Heart right ventricle (tissue), 16 donors: ENCODE measurements around the gene LIN9. TPM values are rescaled to one million over a fixed set of nuclear protein-coding genes. Genes with fewer than 3 reads are reported as not detected.

Experiments used
- ATAC-seq, 8 donors: fragments of 200-7000 bp; cut with Tn5 transposase; one replicate each; pipeline ENCODE4 v1.9.1; 2020; ENCODE audit warnings: mild to moderate bottlenecking in 8 of 8, moderate library complexity in 8 of 8, moderate number of reproducible peaks in 1 of 8
- DNase-seq, 2 donors: peaks; one replicate each; pipeline ENCODE4 v3.0.0-alpha.2; 2020
- H3K27ac ChIP-seq, 10 donors: fragments of 200-600 bp; sonication (generic) in 2 of 10; one replicate each; pipeline versions ENCODE4 v1.5.0 to v1.8.0; 2020 to 2022; ENCODE audit warnings: mild to moderate bottlenecking in 3 of 10
- H3K27me3 ChIP-seq, 7 donors: fragments of 200-600 bp; one replicate each; pipeline ENCODE4 v1.8.0; 2021 to 2022; ENCODE audit warnings: mild to moderate bottlenecking in 2 of 7
- H3K36me3 ChIP-seq, 9 donors: fragments of 200-600 bp; sonication (generic) in 1 of 9; one replicate each; pipeline versions ENCODE4 v1.5.0 to v1.8.0; 2020 to 2022; ENCODE audit warnings: mild to moderate bottlenecking in 2 of 9
- H3K4me1 ChIP-seq, 9 donors: fragments of 200-600 bp; sonication (generic) in 1 of 9; one replicate each; pipeline versions ENCODE4 v1.5.0 to v1.8.0; 2020 to 2022; ENCODE audit warnings: mild to moderate bottlenecking in 4 of 9
- H3K4me3 ChIP-seq, 10 donors: fragments of 200-600 bp; sonication (generic) in 2 of 10; one replicate each; pipeline versions ENCODE4 v1.5.0 to v1.8.0; 2020 to 2022; ENCODE audit warnings: mild to moderate bottlenecking in 7 of 10, moderate library complexity in 2 of 10
- H3K9me3 ChIP-seq, 11 donors: fragments of 200-600 bp in 10 of 11; sonication (generic) in 2 of 11; one replicate each; pipeline versions ENCODE4 v1.5.0 to v1.8.0; 2013 to 2022; ENCODE audit warnings: mild to moderate bottlenecking in 2 of 11, control low read depth in 1 of 11, moderate library complexity in 1 of 11
- CTCF ChIP-seq, 9 donors: fragments of 200-600 bp; sonication (generic) in 2 of 9; IDR thresholded peaks; one replicate each; pipeline versions ENCODE4 v1.5.0 to v1.8.0; 2021 to 2022; ENCODE audit warnings: antibody characterized with exemption in 9 of 9, mild to moderate bottlenecking in 5 of 9, moderate library complexity in 1 of 9
- WGBS, 2 donors: extraction: QIAGEN DNeasy Blood & Tissue Kit; methylation state at CpG; one replicate each; pipeline ENCODE4 v1.1.7; 2013; ENCODE audit warnings: inconsistent platforms in 1 of 2; 5-methylcytosine and 5-hydroxymethylcytosine counted together
- intact Hi-C, 10 donors: fragments of 100-400 bp; cut with DNase I; formaldehyde crosslinking; loops; one replicate each; pipeline versions ENCODE4 v1.11.1 to v1.14.2; 2022
- polyA plus RNA-seq, 2 donors: library from polyadenylated mRNA; stranded (reverse); fragments of 200-250 nt; gene quantifications; one replicate each; pipeline ENCODE4 v1.2.3, GENCODE V29; 2013
- total RNA-seq, 10 donors: library from RNA; stranded (reverse); fragmentation: NEBNext Ultra II Directional in 3 of 10; extraction: Animal tissue kit (Norgen Biotek cat#: 25700) in 3 of 10; gene quantifications; one replicate each; pipeline versions ENCODE4 v1.2.1 to v1.2.4, GENCODE V29; 2021 to 2023
- donor health status: Arrhythmogenic right ventricular cardiomyopathy.
- donor health status: ischemic (EF 13 %, LVEDD 7.1; RV severe dilation, severe dysfunction).
- donor health status: healthy with polysubstance abuse.
- donor health status: DM: no; HTN: yes; CAD: no.
- donor health status: DM: no; HTN: no; CAD: no.
- donor health status: ischemic (EF 25% LVEDD 6.9; RV normal size, moderate dysfunction).
- donor health status: ischemic (EF 25% LVEDD 5.7; RV mildly dilated, moderate dysfunction).
- donor health status: healthy.
- donor health status: DM: yes; HTN: yes; CAD: no.
- donor health status: Ischemic cardiomyopathy.
- donor health status: ischemic (EF 35%, LVEDD 5.7; RV mildly dilated, moderate dysfunction).
- donor health status: nonischemic (EF 11% LVEDD 7.7; RV severe dilation, severe dysfunction).
- donor health status: DM: yes; HTN: yes; CAD: no.
- donor health status: PGD.
- donor health status: ischemic (EF 29% LVEDD 5.4; RV normal size, mild dysfunction).
- donor health status: nonischemic (EF 23%, LVEDD 6.1; RV moderate dilation, normal function).

LIN9 gene
- total and polyA plus RNA-seq, 12 donors, result 5.8 to 25.6 (median 18.0) TPM

DNA sequence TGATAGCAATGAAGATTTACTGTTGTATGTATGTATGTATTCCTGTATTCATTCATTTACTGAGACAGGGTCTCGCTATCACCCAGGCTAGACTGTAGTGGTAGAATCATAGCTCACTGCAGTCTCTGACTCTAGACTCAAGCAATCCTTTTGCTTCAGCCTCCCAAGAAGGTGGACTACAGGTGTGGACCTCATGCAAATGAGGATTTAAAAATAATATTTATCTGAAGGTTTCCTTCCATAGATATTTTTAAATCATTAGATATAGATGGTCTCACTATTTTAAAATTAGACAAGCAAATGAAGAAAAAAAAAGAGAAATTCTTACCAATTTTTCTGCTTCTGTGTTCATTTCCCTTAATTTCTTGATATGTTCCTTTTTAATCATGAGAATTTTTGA is 58.5 kb downstream of the LIN9 start:
- DNase-seq (no peak), ATAC-seq (no peak)
- Histone ChIP-seq H3K4me3 (no peak overlapping the region), H3K9me3 (no peaks in the 10 kb centered on the region), H3K27me3 (no peaks in the 10 kb centered on the region), H3K36me3 (peaks cover 0 to 35% (median 2%) of the 10 kb centered on the region in 9 donors), H3K4me1 (peaks cover 0 to 18% (median 6%) of the 10 kb centered on the region in 9 donors), H3K27ac (no peak overlapping the region)
- 98 to 100% methylated on average over 1 of the region's 1 CpG for WGBS, 2 donors
- no peak for TF ChIP-seq CTCF (IDR thresholded peaks at IDR 0.05)
- intact Hi-C loops, result no loop called here

- H3K27ac ChIP-seq, result no peak overlapping the region
- H3K4me3 ChIP-seq, result no peak overlapping the region
- no peak for TF ChIP-seq CTCF (IDR thresholded peaks at IDR 0.05)
- no peaks in the 10 kb centered on the region for H3K27me3 ChIP-seq
- intact Hi-C loops, result no loop called here
- WGBS, 2 donors, result 51 to 52% methylated on average over 3 of the region's 3 CpGs
- H3K9me3 ChIP-seq, result no peaks in the 10 kb centered on the region
- H3K4me1 ChIP-seq, result peaks cover 0 to 18% (median 6%) of the 10 kb centered on the region in 9 donors
- DNase-seq, result no peak
- ATAC-seq, result no peak
- H3K36me3 ChIP-seq, result peaks cover 0 to 36% (median 2%) of the 10 kb centered on the region in 9 donors
These were observed 60.2 kb downstream of the LIN9 start for GRCh38 chr1:226248796-226249195.

- DNase-seq (no peak), ATAC-seq (no peak)
- intact Hi-C loops, result no loop called here
- Histone ChIP-seq H3K27me3 (no peaks in the 10 kb centered on the region), H3K36me3 (peaks cover 0 to 33% (median 2%) of the 10 kb centered on the region in 9 donors), H3K4me1 (peaks cover 0 to 18% (median 6%) of the 10 kb centered on the region in 9 donors), H3K9me3 (no peaks in the 10 kb centered on the region), H3K27ac (peak overlapping the region in 1 of 10 donors; percentile 0), H3K4me3 (no peak overlapping the region)
- 40 to 50% methylated on average over 2 of the region's 2 CpGs for whole genome bisulfite sequencing, 2 donors
- no peak for TF ChIP-seq CTCF (IDR thresholded peaks at IDR 0.05)
These were observed 60.9 kb downstream of the LIN9 start for GRCh38 chr1:226248091-226248490.

- Histone ChIP-seq H3K4me1 (no peaks in the 10 kb centered on the region), H3K36me3 (peaks cover 0 to 53% (median 0%) of the 10 kb centered on the region in 9 donors), H3K9me3 (no peaks in the 10 kb centered on the region), H3K4me3 (no peak overlapping the region), H3K27ac (no peak overlapping the region), H3K27me3 (no peaks in the 10 kb centered on the region)
- DNase-seq, result no peak
- no peak for TF ChIP-seq CTCF (IDR thresholded peaks at IDR 0.05)
- no peak for ATAC-seq
- intact Hi-C loops, result loop anchor here in 1 of 10 donors (5.0 kb wide), 1 partner anchor 148 kb away; no protein-coding TSS in a partner anchor
- WGBS, 2 donors, result 99% methylated on average over 3 of the region's 3 CpGs
These were observed 69.5 kb downstream of the LIN9 start for GRCh38 chr1:226239421-226239820.
